ENCODE data around the gene CHP1. TPM values are rescaled to one million over a fixed set of nuclear protein-coding genes. Genes with fewer than 3 reads are reported as not detected.
"Not testable (repeated sequence)": the region's sequence is repeated elsewhere in the genome, so short reads cannot be mapped to it uniquely, and the experiment has no call there.

CHP1 gene
- total RNA-seq, 1 experiment from 2014 or later: 101 TPM

- ATAC-seq: peak; percentile 64
- Histone ChIP-seq H3K9ac (ENCODE audit: low read length) (no peak overlapping the region; the same call in 1 of the 2 replicates), H3K79me2 (ENCODE audit: insufficient read depth, low read length) (no peaks in the 10 kb centered on the region), H3K36me3 (ENCODE audit: control insufficient read depth in 1 of 2, insufficient read depth in 2 of 2, low read length in 2 of 2) (peaks cover 8 to 19% of the 10 kb centered on the region in 2 experiments), H3K27ac (ENCODE audit: low read depth, low read length) (no peak overlapping the region), H3K9me2 (ENCODE audit: insufficient read depth) (no peaks in the 10 kb centered on the region), H3K27me3 (ENCODE audit: insufficient read depth, low read length) (no peaks in the 10 kb centered on the region), H2AFZ (ENCODE audit: low read depth, low read length, poor library complexity, severe bottlenecking) (no peak overlapping the region), H3K4me2 (ENCODE audit: low read length) (peak overlapping the region; percentile 35), H3K9me3 (ENCODE audit: control insufficient read depth in 1 of 2, insufficient read depth in 1 of 2, low read depth in 1 of 2, low read length in 2 of 2) (no peaks in the 10 kb centered on the region), H3K4me1 (ENCODE audit: control insufficient read depth in 1 of 2, insufficient read depth in 2 of 2, low read length in 2 of 2) (peaks cover 7 to 29% of the 10 kb centered on the region in 2 experiments), H3K4me3 (replicated peaks in 1 of 2; ENCODE audit: low read depth in 1 of 2, low read length in 2 of 2) (no peak overlapping the region), H4K20me1 (ENCODE audit: insufficient read depth) (no peaks in the 10 kb centered on the region)
- RAD21 ChIA-PET (ENCODE audit: low non-redundant PET in 1 of 2, low total read pairs in 2 of 2, uncharacterized antibody in 2 of 2, unreplicated experiment in 2 of 2): no interaction called here
- no peak for TF ChIP-seq ZNF274 (IDR thresholded peaks at IDR 0.05; ENCODE audit: low read depth, low read length)
- TF ChIP-seq SP1 (IDR thresholded peaks at IDR 0.05; ENCODE audit: low read depth): no peak
- no peak for TF ChIP-seq CTCF (IDR thresholded peaks at IDR 0.05 in 2 of 3, conservative IDR thresholded peaks at IDR 0.05 in 1 of 3; ENCODE audit: borderline replicate concordance in 1 of 3, insufficient read depth in 1 of 3, low read depth in 2 of 3, low read length in 2 of 3)
- no peak for TF ChIP-seq EZH2phosphoT487 (IDR thresholded peaks at IDR 0.05; ENCODE audit: borderline replicate concordance)
- no peak for TF ChIP-seq EZH2 (IDR thresholded peaks at IDR 0.05)
- TF ChIP-seq SRF (IDR thresholded peaks at IDR 0.05; ENCODE audit: low read depth): no peak
- TF ChIP-seq FOSL1 (IDR thresholded peaks at IDR 0.05; ENCODE audit: low read depth): no peak
- TF ChIP-seq YY1 (IDR thresholded peaks at IDR 0.05; ENCODE audit: extremely low read depth, insufficient replicate concordance, low read depth, low read length): no peak
- TF ChIP-seq POLR2A (IDR thresholded peaks at IDR 0.05; ENCODE audit: borderline replicate concordance, extremely low read depth, insufficient read depth, insufficient read length): no peak
- no peak for TF ChIP-seq ZBTB33 (IDR thresholded peaks at IDR 0.05; ENCODE audit: extremely low read depth, insufficient replicate concordance, low read length)
- no peak for TF ChIP-seq CEBPB (IDR thresholded peaks at IDR 0.05; ENCODE audit: low read depth)
- no peak for TF ChIP-seq JUND (IDR thresholded peaks at IDR 0.05)
- no peak for TF ChIP-seq CBX3 (IDR thresholded peaks at IDR 0.05; ENCODE audit: low read depth)
- TF ChIP-seq SIN3A (IDR thresholded peaks at IDR 0.05; ENCODE audit: low read depth): no peak
- TF ChIP-seq POLR2AphosphoS5 (IDR thresholded peaks at IDR 0.05; ENCODE audit: low read depth, low read length): no peak
- TF ChIP-seq EGR1 (IDR thresholded peaks at IDR 0.05; ENCODE audit: low read depth): no peak
- TF ChIP-seq MAX (IDR thresholded peaks at IDR 0.05): no peak
- TF ChIP-seq TCF7L2 (IDR thresholded peaks at IDR 0.05; ENCODE audit: borderline replicate concordance, extremely low read depth, insufficient read depth, insufficient read length): no peak
- POLR2A ChIA-PET: interaction anchor here (1.0 kb wide), 1 partner anchor 10 kb away, joined by 4 read pairs; no protein-coding TSS in a partner anchor
- BruUV-seq (replicated peaks): no TSS peak
- no peak for DNase-seq (ENCODE audit: low read depth, low spot score)
- intact Hi-C loops (cut with micrococcal nuclease): no loop called here
- CTCF ChIA-PET: no interaction called here
Observed at GRCh38 chr15:41259546-41260189, 28.6 kb downstream of the CHP1 start.

GRCh38 chr15:41260924-41261323 lies 29.9 kb downstream of the CHP1 start:
- Histone ChIP-seq H3K4me1 (ENCODE audit: control insufficient read depth in 1 of 2, insufficient read depth in 2 of 2, low read length in 2 of 2) (peaks cover 7 to 28% of the 10 kb centered on the region in 2 experiments), H3K36me3 (ENCODE audit: control insufficient read depth in 1 of 2, insufficient read depth in 2 of 2, low read length in 2 of 2) (peaks cover 14 to 19% of the 10 kb centered on the region in 2 experiments)
- ATAC-seq; H3K27me3 ChIP-seq (ENCODE audit: insufficient read depth, low read length); DNase-seq (ENCODE audit: low read depth, low spot score); H4K20me1 ChIP-seq (ENCODE audit: insufficient read depth); H3K27ac ChIP-seq (ENCODE audit: low read depth, low read length); CTCF ChIA-PET; H3K79me2 ChIP-seq (ENCODE audit: insufficient read depth, low read length); H2AFZ ChIP-seq (ENCODE audit: low read depth, low read length, poor library complexity, severe bottlenecking); POLR2A ChIA-PET; RAD21 ChIA-PET (ENCODE audit: low non-redundant PET in 1 of 2, low total read pairs in 2 of 2, uncharacterized antibody in 2 of 2, unreplicated experiment in 2 of 2); H3K9ac ChIP-seq (ENCODE audit: low read length); intact Hi-C loops (cut with micrococcal nuclease); H3K9me2 ChIP-seq (ENCODE audit: insufficient read depth); H3K4me2 ChIP-seq (ENCODE audit: low read length); H3K9me3 ChIP-seq (ENCODE audit: control insufficient read depth in 1 of 2, insufficient read depth in 1 of 2, low read depth in 1 of 2, low read length in 2 of 2); H3K4me3 ChIP-seq (replicated peaks in 1 of 2; ENCODE audit: low read depth in 1 of 2, low read length in 2 of 2); BruUV-seq (replicated peaks): not testable (repeated sequence)

Measured in HCT116 (cell line).